NT2/D1 (cell line): ENCODE results near the gene TCIRG1.

Experiments
- SUZ12 ChIP-seq: IDR thresholded peaks from 2 replicates; pipeline ENCODE4 v1.6.1; 2011; ENCODE audit not compliant: insufficient read length, insufficient read depth; ENCODE audit errors: extremely low read depth
- YY1 ChIP-seq: IDR thresholded peaks from 2 replicates; pipeline ENCODE4 v1.6.1; 2011; ENCODE audit not compliant: insufficient read length, insufficient read depth
- ZNF274 ChIP-seq: IDR thresholded peaks from 2 replicates; pipeline ENCODE4 v1.6.1; 2011; ENCODE audit warnings: mild to moderate bottlenecking, low read depth, low read length

DNA sequence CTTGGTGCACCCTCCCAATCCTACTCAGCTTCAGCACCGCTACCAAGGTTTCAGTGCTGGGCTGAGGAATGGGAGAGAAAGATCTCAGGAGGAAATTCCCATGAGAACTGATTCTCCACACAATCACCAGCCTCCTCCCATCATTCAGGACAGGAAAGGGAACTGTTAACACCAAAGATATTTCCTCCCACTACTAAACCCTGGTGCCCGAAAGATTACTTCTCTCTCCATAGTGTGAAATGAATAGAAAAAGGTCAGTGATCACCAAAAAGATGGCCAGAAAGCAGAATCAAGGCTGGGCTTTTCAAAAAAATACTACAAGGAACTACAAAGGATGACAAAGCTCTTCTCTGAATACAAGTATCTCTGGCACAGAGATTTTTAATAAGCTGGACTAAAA is 26.1 kb downstream of the TCIRG1 start:
- TF ChIP-seq SUZ12 = no peak
- TF ChIP-seq ZNF274 = no peak
- no peak for TF ChIP-seq YY1
